ENCODE results near the gene NEK2. TPM values are rescaled to one million over a fixed set of nuclear protein-coding genes. Genes with fewer than 3 reads are reported as not detected.

Gene NEK2
- total and polyA plus RNA-seq, 4 experiments from 2014 or later = not detected

GRCh38 chr1:211644653-211645052 lies 30.8 kb downstream of the NEK2 start:
- ChIA-PET POLR2A (ENCODE audit: partially characterized antibody) (no interaction called here), CTCF (ENCODE audit: partially characterized antibody) (interaction anchor here (0.7 kb wide), 1 partner anchor 1395 kb away, joined by 3 read pairs; no protein-coding TSS in a partner anchor)
- no peak for DNase-seq
- Mint-ChIP-seq H3K27ac (no peak overlapping the region), H3K36me3 (no peaks in the 10 kb centered on the region), H3K4me3 (no peak overlapping the region), H3K27me3 (peaks cover 0 to 2% of the 10 kb centered on the region in 2 donors), H3K4me1 (peaks cover 8 to 14% (median 10%) of the 10 kb centered on the region in 4 donors), H3K9me3 (no peaks in the 10 kb centered on the region)
- Histone ChIP-seq H3K4me3 (ENCODE audit: low read length in 2 of 2) (no peak overlapping the region), H3K36me3 (ENCODE audit: insufficient read depth, low read length) (no peaks in the 10 kb centered on the region), H3K27ac (ENCODE audit: low read depth, low read length) (no peak overlapping the region), H3K4me1 (ENCODE audit: insufficient read depth, low read length) (peaks cover 11% of the 10 kb centered on the region), H3K27me3 (ENCODE audit: insufficient read depth, low read length) (no peaks in the 10 kb centered on the region), H3K9me3 (ENCODE audit: control insufficient read depth in 1 of 2, low read length in 2 of 2) (no peaks in the 10 kb centered on the region)
- intact Hi-C loops (cut with micrococcal nuclease) = no loop called here

GRCh38 chr1:211643324-211644212 lies 31.9 kb downstream of the NEK2 start:
- POLR2A ChIA-PET (ENCODE audit: partially characterized antibody) = no interaction called here
- H3K27me3 ChIP-seq (ENCODE audit: insufficient read depth, low read length) = no peaks in the 10 kb centered on the region
- no peaks in the 10 kb centered on the region for H3K9me3 Mint-ChIP-seq
- peak in 3 of 5 donors; percentile 11 to 24 (median 18) for DNase-seq
- no peak overlapping the region for H3K27ac ChIP-seq (ENCODE audit: low read depth, low read length)
- H3K9me3 ChIP-seq (ENCODE audit: control insufficient read depth in 1 of 2, low read length in 2 of 2) = no peaks in the 10 kb centered on the region
- H3K4me1 ChIP-seq (ENCODE audit: insufficient read depth, low read length) = peaks cover 11% of the 10 kb centered on the region
- intact Hi-C loops (cut with micrococcal nuclease) = no loop called here
- CTCF ChIA-PET (ENCODE audit: partially characterized antibody) = interaction anchor here (1.5 to 2.2 kb wide), 2 partner anchors 8 to 11 kb away, joined by 3 to 13 read pairs; no protein-coding TSS in a partner anchor
- no peaks in the 10 kb centered on the region for H3K36me3 Mint-ChIP-seq
- peak overlapping the region in 1 of 7 donors; percentile 1 for H3K27ac Mint-ChIP-seq
- peaks cover 0 to 2% of the 10 kb centered on the region in 2 donors for H3K27me3 Mint-ChIP-seq
- no peak overlapping the region for H3K4me3 ChIP-seq (ENCODE audit: low read length in 2 of 2)
- no peaks in the 10 kb centered on the region for H3K36me3 ChIP-seq (ENCODE audit: insufficient read depth, low read length)
- peak overlapping the region in 3 of 8 donors; percentile 2 to 40 (median 13) for H3K4me3 Mint-ChIP-seq
- H3K4me1 Mint-ChIP-seq = peaks cover 8 to 14% (median 10%) of the 10 kb centered on the region in 4 donors

GRCh38 chr1:211642870-211643269 lies 32.6 kb downstream of the NEK2 start:
- Mint-ChIP-seq H3K36me3 (no peaks in the 10 kb centered on the region), H3K27me3 (peaks cover 0 to 2% of the 10 kb centered on the region in 2 donors), H3K27ac (peak overlapping the region in 1 of 7 donors; percentile 60), H3K4me1 (peaks cover 8 to 14% (median 10%) of the 10 kb centered on the region in 4 donors), H3K4me3 (no peak overlapping the region), H3K9me3 (no peaks in the 10 kb centered on the region)
- no peak for DNase-seq
- Histone ChIP-seq H3K4me1 (ENCODE audit: insufficient read depth, low read length) (peaks cover 11% of the 10 kb centered on the region), H3K4me3 (ENCODE audit: low read length in 2 of 2) (no peak overlapping the region), H3K36me3 (ENCODE audit: insufficient read depth, low read length) (no peaks in the 10 kb centered on the region), H3K27ac (ENCODE audit: low read depth, low read length) (no peak overlapping the region), H3K27me3 (ENCODE audit: insufficient read depth, low read length) (no peaks in the 10 kb centered on the region), H3K9me3 (ENCODE audit: control insufficient read depth in 1 of 2, low read length in 2 of 2) (no peaks in the 10 kb centered on the region)
- ChIA-PET CTCF (ENCODE audit: partially characterized antibody) (interaction anchor here (1.5 to 2.2 kb wide), 2 partner anchors 9 to 11 kb away, joined by 3 to 13 read pairs; no protein-coding TSS in a partner anchor), POLR2A (ENCODE audit: partially characterized antibody) (no interaction called here)
- intact Hi-C loops (cut with micrococcal nuclease) = no loop called here

- ChIA-PET POLR2A (ENCODE audit: partially characterized antibody) (no interaction called here), CTCF (ENCODE audit: partially characterized antibody) (interaction anchor here (2.2 kb wide), 1 partner anchor 12 kb away, joined by 13 read pairs; no protein-coding TSS in a partner anchor)
- H3K36me3 Mint-ChIP-seq = no peaks in the 10 kb centered on the region
- no peaks in the 10 kb centered on the region for H3K9me3 ChIP-seq (ENCODE audit: control insufficient read depth in 1 of 2, low read length in 2 of 2)
- no peaks in the 10 kb centered on the region for H3K36me3 ChIP-seq (ENCODE audit: insufficient read depth, low read length)
- H3K27me3 Mint-ChIP-seq = peaks cover 0 to 2% of the 10 kb centered on the region in 2 donors
- no peak overlapping the region for H3K27ac ChIP-seq (ENCODE audit: low read depth, low read length)
- H3K27ac Mint-ChIP-seq = no peak overlapping the region
- intact Hi-C loops (cut with micrococcal nuclease) = no loop called here
- no peak overlapping the region for H3K4me3 Mint-ChIP-seq
- peaks cover 11% of the 10 kb centered on the region for H3K4me1 ChIP-seq (ENCODE audit: insufficient read depth, low read length)
- no peaks in the 10 kb centered on the region for H3K9me3 Mint-ChIP-seq
- no peaks in the 10 kb centered on the region for H3K27me3 ChIP-seq (ENCODE audit: insufficient read depth, low read length)
- DNase-seq = no peak
- H3K4me1 Mint-ChIP-seq = peaks cover 8 to 14% (median 10%) of the 10 kb centered on the region in 4 donors
- no peak overlapping the region for H3K4me3 ChIP-seq (ENCODE audit: low read length in 2 of 2)
Measured at GRCh38 chr1:211641942-211642341, 33.5 kb downstream of the NEK2 start.

- ChIA-PET CTCF (ENCODE audit: partially characterized antibody) (interaction anchor here (1.8 kb wide), 1 partner anchor 8 kb away, joined by 3 read pairs; no protein-coding TSS in a partner anchor), POLR2A (ENCODE audit: partially characterized antibody) (no interaction called here)
- Histone ChIP-seq H3K4me3 (ENCODE audit: low read length in 2 of 2) (no peak overlapping the region), H3K36me3 (ENCODE audit: insufficient read depth, low read length) (no peaks in the 10 kb centered on the region), H3K9me3 (ENCODE audit: control insufficient read depth in 1 of 2, low read length in 2 of 2) (no peaks in the 10 kb centered on the region), H3K27ac (ENCODE audit: low read depth, low read length) (no peak overlapping the region), H3K4me1 (ENCODE audit: insufficient read depth, low read length) (peaks cover 11% of the 10 kb centered on the region), H3K27me3 (ENCODE audit: insufficient read depth, low read length) (no peaks in the 10 kb centered on the region)
- peaks cover 8 to 14% (median 10%) of the 10 kb centered on the region in 4 donors for H3K4me1 Mint-ChIP-seq
- peaks cover 0 to 2% of the 10 kb centered on the region in 2 donors for H3K27me3 Mint-ChIP-seq
- no peak for DNase-seq
- peak overlapping the region in 2 of 7 donors; percentile 25 to 57 for H3K27ac Mint-ChIP-seq
- H3K36me3 Mint-ChIP-seq = no peaks in the 10 kb centered on the region
- no peaks in the 10 kb centered on the region for H3K9me3 Mint-ChIP-seq
- H3K4me3 Mint-ChIP-seq = no peak overlapping the region
- intact Hi-C loops (cut with micrococcal nuclease) = no loop called here
Measured at GRCh38 chr1:211641044-211641800, 34.2 kb downstream of the NEK2 start.

- Mint-ChIP-seq H3K27ac (no peak overlapping the region), H3K4me3 (no peak overlapping the region), H3K36me3 (no peaks in the 10 kb centered on the region), H3K9me3 (no peaks in the 10 kb centered on the region), H3K27me3 (peaks cover 0 to 2% of the 10 kb centered on the region in 2 donors), H3K4me1 (peaks cover 8 to 14% (median 10%) of the 10 kb centered on the region in 4 donors)
- Histone ChIP-seq H3K9me3 (ENCODE audit: control insufficient read depth in 1 of 2, low read length in 2 of 2) (no peaks in the 10 kb centered on the region), H3K27me3 (ENCODE audit: insufficient read depth, low read length) (no peaks in the 10 kb centered on the region), H3K4me3 (ENCODE audit: low read length in 2 of 2) (no peak overlapping the region), H3K4me1 (ENCODE audit: insufficient read depth, low read length) (peaks cover 11% of the 10 kb centered on the region), H3K36me3 (ENCODE audit: insufficient read depth, low read length) (no peaks in the 10 kb centered on the region), H3K27ac (ENCODE audit: low read depth, low read length) (no peak overlapping the region)
- ChIA-PET CTCF (ENCODE audit: partially characterized antibody) (interaction anchor here (0.9 to 1.8 kb wide), 2 partner anchors 9 to 18 kb away, joined by 3 read pairs; no protein-coding TSS in a partner anchor), POLR2A (ENCODE audit: partially characterized antibody) (no interaction called here)
- no peak for DNase-seq
- intact Hi-C loops (cut with micrococcal nuclease) = no loop called here
Measured at GRCh38 chr1:211640301-211640630, 35.2 kb downstream of the NEK2 start.
